SK-N-SH (cell line): ENCODE data around the gene RPAP3. TPM values are rescaled to one million over a fixed set of nuclear protein-coding genes. Genes with fewer than 3 reads are reported as not detected.

Experiments used
- CTCF ChIA-PET: fragments of 300-600, 350-600 bp; formaldehyde crosslinking; extraction: SDS; loops from one replicate; lab custom pipeline; 2021; lab: Yijun Ruan, JAX
- POLR2A ChIA-PET: fragments of 350-600 bp; sonication (Branson Sonifier 250); formaldehyde crosslinking; extraction: SDS; loops from one replicate; lab custom pipeline; 2020; ENCODE audit warnings: antibody characterized with exemption, inconsistent platforms; lab: Yijun Ruan, JAX
- DNase-seq: peaks from one replicate; pipeline ENCODE4 v3.0.0; 2012
- H2AFZ ChIP-seq: fragments of 200-600 bp; sonication (generic); 2 replicates; pipeline ENCODE4 v1.8.1; 2016; ENCODE audit warnings: antibody characterized with exemption, mild to moderate bottlenecking, low read depth
- H3F3A ChIP-seq: fragments of 200-600 bp; sonication (generic); replicated peaks from 2 replicates; pipeline ENCODE3; 2016; ENCODE audit warnings: antibody characterized with exemption, mild to moderate bottlenecking; ENCODE audit not compliant: insufficient read depth
- H3K27ac ChIP-seq, 2 experiments: fragments of 200-500 bp in 1 of 2; fragments of 200-600 bp in 1 of 2; sonication (Bioruptor generic) in 1 of 2; sonication (generic), shearing (Covaris generic) in 1 of 2; 2 replicates each; pipeline versions ENCODE4 v1.5.1 to v1.6.1; 2014 to 2016; ENCODE audit warnings: low read depth in 2 of 2, inconsistent platforms in 1 of 2, low read length in 1 of 2, mild to moderate bottlenecking in 1 of 2, mixed read lengths in 1 of 2
- H3K27me3 ChIP-seq: fragments of 200-600 bp; sonication (generic), shearing (Covaris generic); 2 replicates; pipeline ENCODE4 v1.6.1; 2016; ENCODE audit warnings: mixed run types; ENCODE audit not compliant: insufficient read depth
- H3K36me3 ChIP-seq, 2 experiments: fragments of 200-500 bp in 1 of 2; fragments of 200-600 bp in 1 of 2; sonication (Bioruptor generic) in 1 of 2; sonication (generic) in 1 of 2; replicated peaks in 1 of 2; 2 replicates each; pipeline versions ENCODE3 to v1.5.1; 2014 to 2016; ENCODE audit warnings: low read length in 1 of 2, mild to moderate bottlenecking in 1 of 2; ENCODE audit not compliant: insufficient read depth in 2 of 2, control insufficient read depth in 1 of 2
- H3K4me1 ChIP-seq, 2 experiments: fragments of 200-500 bp in 1 of 2; fragments of 200-600 bp in 1 of 2; sonication (Bioruptor generic) in 1 of 2; sonication (generic), shearing (Covaris generic) in 1 of 2; 2 replicates each; pipeline versions ENCODE4 v1.5.1 to v1.6.1; 2014 to 2016; ENCODE audit warnings: low read depth in 1 of 2, low read length in 1 of 2, mixed run types in 1 of 2; ENCODE audit not compliant: insufficient read depth in 2 of 2, control insufficient read depth in 1 of 2
- H3K4me2 ChIP-seq: fragments of 200-600 bp; sonication (generic), shearing (Covaris generic); 2 replicates; pipeline ENCODE4 v1.6.1; 2017; ENCODE audit warnings: mixed run types
- H3K4me3 ChIP-seq, 2 experiments: fragments of 200-500 bp in 1 of 2; fragments of 200-600 bp in 1 of 2; sonication (Bioruptor generic) in 1 of 2; sonication (generic), shearing (Covaris generic) in 1 of 2; 2 replicates each; pipeline versions ENCODE4 v1.5.1 to v1.8.1; 2014 to 2016; ENCODE audit warnings: low read depth in 2 of 2, inconsistent platforms in 1 of 2, low read length in 1 of 2, mild to moderate bottlenecking in 1 of 2, mixed read lengths in 1 of 2, moderate library complexity in 1 of 2
- H3K79me2 ChIP-seq: fragments of 200-600 bp; sonication (generic); 2 replicates; pipeline ENCODE4 v1.8.1; 2017; ENCODE audit warnings: mild to moderate bottlenecking; ENCODE audit not compliant: insufficient read depth
- H3K9ac ChIP-seq: fragments of 200-600 bp; sonication (generic); 2 replicates; pipeline ENCODE4 v1.6.1; 2017; ENCODE audit warnings: mixed run types
- H3K9me2 ChIP-seq: fragments of 200-600 bp; sonication (generic); 2 replicates; pipeline ENCODE4 v1.6.1; 2017; ENCODE audit warnings: mixed run types
- H3K9me3 ChIP-seq: fragments of 200-600 bp; sonication (generic); 2 replicates; pipeline ENCODE4 v1.6.1; 2017; ENCODE audit warnings: mixed run types, mild to moderate bottlenecking, moderate library complexity
- H4K20me1 ChIP-seq: fragments of 200-600 bp; sonication (generic); 2 replicates; pipeline ENCODE4 v1.6.1; 2017; ENCODE audit warnings: mild to moderate bottlenecking, mixed run types; ENCODE audit not compliant: insufficient read depth
- ELF1 ChIP-seq: IDR thresholded peaks from 2 replicates; pipeline ENCODE4 v1.4.0; 2012
- EP300 ChIP-seq, 2 experiments: IDR thresholded peaks; 2 replicates each; pipeline versions ENCODE4 v1.4.0 to v1.6.1; 2012; ENCODE audit warnings: borderline replicate concordance in 1 of 2, low read depth in 1 of 2, low read length in 1 of 2
- EZH2phosphoT487 ChIP-seq: fragments of 200-600 bp; sonication (generic); IDR thresholded peaks from 2 replicates; pipeline ENCODE4 v1.6.1; 2017; ENCODE audit warnings: low read depth, mixed run types, mild to moderate bottlenecking, antibody characterized with exemption, moderate library complexity, borderline replicate concordance
- GABPA ChIP-seq: IDR thresholded peaks from 2 replicates; pipeline ENCODE4 v1.4.0; 2012; ENCODE audit warnings: low read depth, mild to moderate bottlenecking
- GATA2 ChIP-seq: sonication (generic); formaldehyde crosslinking; IDR thresholded peaks from 2 replicates; pipeline ENCODE4 v1.5.0; 2020; ENCODE audit warnings: mild to moderate bottlenecking, missing genetic modification reagents
- JUND ChIP-seq: IDR thresholded peaks from 2 replicates; pipeline ENCODE4 v1.4.0; 2012
- MEF2A ChIP-seq: IDR thresholded peaks from 2 replicates; pipeline ENCODE4 v1.4.0; 2012; ENCODE audit warnings: low read depth, borderline replicate concordance
- NFIC ChIP-seq: IDR thresholded peaks from 2 replicates; pipeline ENCODE4 v1.4.0; 2012; ENCODE audit warnings: borderline replicate concordance
- NRF1 ChIP-seq: IDR thresholded peaks from 2 replicates; pipeline ENCODE4 v1.6.1; 2012; ENCODE audit warnings: low read depth, mild to moderate bottlenecking, low read length
- RCOR1 ChIP-seq: fragments of 150-350 bp; IDR thresholded peaks from 2 replicates; pipeline ENCODE4 v1.6.1; 2017; ENCODE audit warnings: antibody characterized with exemption, low read length
- RFX5 ChIP-seq: IDR thresholded peaks from 2 replicates; pipeline ENCODE4 v1.6.1; 2012; ENCODE audit warnings: mild to moderate bottlenecking, improper control_type of control experiment, low read length
- SIN3A ChIP-seq: IDR thresholded peaks from 2 replicates; pipeline ENCODE4 v1.6.1; 2012; ENCODE audit warnings: low read depth, mild to moderate bottlenecking, low read length, moderate library complexity, borderline replicate concordance
- SMC3 ChIP-seq: IDR thresholded peaks from 2 replicates; pipeline ENCODE4 v1.6.1; 2012; ENCODE audit warnings: low read depth, low read length, improper control_type of control experiment
- TAF1 ChIP-seq: IDR thresholded peaks from 2 replicates; pipeline ENCODE4 v1.6.1; 2012; ENCODE audit warnings: low read depth, mild to moderate bottlenecking, low read length, moderate library complexity, borderline replicate concordance
- TEAD4 ChIP-seq: IDR thresholded peaks from 2 replicates; pipeline ENCODE4 v1.4.0; 2012; ENCODE audit warnings: mild to moderate bottlenecking, borderline replicate concordance; ENCODE audit not compliant: insufficient read depth
- YY1 ChIP-seq: IDR thresholded peaks from 2 replicates; pipeline ENCODE4 v1.4.0; 2012; ENCODE audit warnings: low read depth, mild to moderate bottlenecking
- WGBS: methylation state at CpG from one replicate; pipeline ENCODE4 v1.1.6; 2017; ENCODE audit warnings: low lambda C conversion rate; 5-methylcytosine and 5-hydroxymethylcytosine counted together
- polyA plus RNA-seq, 3 experiments: library from polyadenylated mRNA; depleted of rRNA; stranded (reverse); fragments of >200 nt; gene quantifications; 2 replicates each; pipeline ENCODE4 v1.2.3, GENCODE V29; 2012
- TF ChIP-seq, protein P1 (sequence below): IDR thresholded peaks from 2 replicates; pipeline ENCODE4 v1.4.0; 2012; ENCODE audit warnings: low read depth, borderline replicate concordance
- TF ChIP-seq, protein P2 (sequence below): IDR thresholded peaks from 2 replicates; pipeline ENCODE4; 2012
- TF ChIP-seq, protein P3 (sequence below): IDR thresholded peaks from 2 replicates; pipeline ENCODE4 v1.4.0; 2012; ENCODE audit warnings: low read depth
- TF ChIP-seq, protein P4 (sequence below): fragments of 200-600 bp; sonication (generic); IDR thresholded peaks from 2 replicates; pipeline ENCODE4 v1.6.1; 2017; ENCODE audit warnings: antibody characterized with exemption, mild to moderate bottlenecking, moderate library complexity
- TF ChIP-seq, protein P5 (sequence below): fragments of 150-350 bp; IDR thresholded peaks from 2 replicates; pipeline ENCODE4 v1.6.1; 2017; ENCODE audit warnings: antibody characterized with exemption, low read length, low read depth, borderline replicate concordance

The RPAP3 gene
- polyA plus RNA-seq, 1 of the 3 experiments (the other 2 are of a cell fraction) = 6.7 TPM

DNA sequence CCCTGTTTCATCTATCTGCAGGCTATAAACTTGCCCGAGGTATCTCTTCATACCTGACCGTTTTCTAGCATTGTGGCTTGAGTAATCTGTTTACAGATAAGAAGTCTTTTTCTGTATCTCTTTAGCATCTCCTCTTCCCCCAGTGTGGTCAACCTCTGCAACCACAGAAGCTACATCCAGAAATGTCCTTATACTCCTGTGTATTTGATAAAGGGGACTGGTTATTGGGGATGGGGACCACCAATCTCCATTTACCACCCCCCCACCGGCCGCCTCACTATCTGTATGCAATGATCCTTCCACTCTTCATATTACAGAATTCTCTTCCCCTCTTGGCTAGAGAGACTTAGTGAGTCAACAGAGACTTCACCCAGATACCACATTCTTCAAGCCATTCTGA lies 3.4 kb upstream of the RPAP3 start:
- Histone ChIP-seq H3K9ac (no peak overlapping the region), H3F3A (no peaks in the 10 kb centered on the region), H4K20me1 (no peaks in the 10 kb centered on the region), H3K9me2 (no peaks in the 10 kb centered on the region), H3K27me3 (no peaks in the 10 kb centered on the region), H3K27ac (no peak overlapping the region), H3K4me2 (no peak overlapping the region), H3K4me3 (no peak overlapping the region), H3K36me3 (no peaks in the 10 kb centered on the region), H3K4me1 (peaks cover 0 to 5% of the 10 kb centered on the region in 2 experiments; a peak in 2 of 4 replicates), H3K9me3 (no peaks in the 10 kb centered on the region), H2AFZ (no peak overlapping the region), H3K79me2 (peaks cover 15% of the 10 kb centered on the region)
- WGBS = 81% methylated on average over 4 of the region's 4 CpGs
- no peak for TF ChIP-seq GATA2 (CRISPR knock-in tag)
- ChIA-PET POLR2A (no interaction called here), CTCF (interaction anchor here (1.2 to 43.0 kb wide), 4 partner anchors 53 to 127 kb away, joined by 3 to 1294 read pairs (median 195); partner anchors contain the start of gene SLC48A1)
- DNase-seq = no peak

DNA sequence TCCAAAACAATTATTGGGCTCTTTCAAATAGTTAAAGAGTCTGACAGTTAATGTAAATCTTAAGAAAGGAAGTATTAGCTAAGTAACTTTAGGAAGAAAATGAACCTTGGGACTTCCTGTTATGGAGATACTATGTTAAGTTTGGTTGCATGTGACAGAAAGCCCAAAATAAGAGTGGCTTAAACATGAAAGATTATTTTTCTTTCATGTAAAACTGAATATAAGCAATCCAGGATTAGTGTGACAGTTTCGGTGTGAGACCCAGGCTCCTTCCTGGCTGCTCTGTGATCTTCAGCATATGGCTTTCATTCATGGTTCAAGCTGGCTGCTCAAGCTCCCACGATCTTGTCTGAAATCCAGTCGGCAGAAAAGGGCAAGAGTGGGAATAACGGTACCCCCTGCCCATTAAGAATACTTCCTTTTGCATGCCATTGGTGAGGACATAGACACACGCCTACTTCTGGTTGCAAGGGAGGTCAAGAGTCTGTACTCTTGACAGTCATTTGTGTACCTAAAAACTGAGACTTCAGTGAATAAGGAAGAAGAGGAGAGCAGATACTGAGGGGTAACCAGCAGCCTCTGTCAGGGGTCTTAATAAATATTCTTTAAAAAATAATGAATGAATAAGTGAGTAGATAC lies 2.2 kb upstream of the RPAP3 start:
- no peak overlapping the region for H2AFZ ChIP-seq
- H3K27me3 ChIP-seq = no peaks in the 10 kb centered on the region
- no peak overlapping the region for H3K9ac ChIP-seq
- ChIA-PET POLR2A (no interaction called here), CTCF (interaction anchor here (1.1 to 43.0 kb wide), 4 partner anchors 8 to 129 kb away, joined by 3 to 1294 read pairs (median 212); partner anchors contain the start of gene SLC48A1)
- H3K36me3 ChIP-seq = no peaks in the 10 kb centered on the region
- no peaks in the 10 kb centered on the region for H3F3A ChIP-seq
- H3K9me2 ChIP-seq = no peaks in the 10 kb centered on the region
- no peak overlapping the region for H3K4me2 ChIP-seq
- no peaks in the 10 kb centered on the region for H4K20me1 ChIP-seq
- H3K27ac ChIP-seq = no peak overlapping the region
- WGBS = 60% methylated on average over 5 of the region's 5 CpGs
- TF ChIP-seq ELF1 (no peak), SIN3A (no peak), NFIC (no peak), JUND (no peak), EZH2phosphoT487 (no peak), YY1 (no peak), TAF1 (no peak), SMC3 (no peak), GABPA (no peak), MEF2A (no peak), RFX5 (no peak), EP300 (IDR thresholded peaks at IDR 0.05; ENCODE audit: borderline replicate concordance in 1 of 2, low read depth in 1 of 2, low read length in 1 of 2) (no peak), TEAD4 (no peak), RCOR1 (no peak), NRF1 (no peak)
- TF ChIP-seq, protein P1, sequence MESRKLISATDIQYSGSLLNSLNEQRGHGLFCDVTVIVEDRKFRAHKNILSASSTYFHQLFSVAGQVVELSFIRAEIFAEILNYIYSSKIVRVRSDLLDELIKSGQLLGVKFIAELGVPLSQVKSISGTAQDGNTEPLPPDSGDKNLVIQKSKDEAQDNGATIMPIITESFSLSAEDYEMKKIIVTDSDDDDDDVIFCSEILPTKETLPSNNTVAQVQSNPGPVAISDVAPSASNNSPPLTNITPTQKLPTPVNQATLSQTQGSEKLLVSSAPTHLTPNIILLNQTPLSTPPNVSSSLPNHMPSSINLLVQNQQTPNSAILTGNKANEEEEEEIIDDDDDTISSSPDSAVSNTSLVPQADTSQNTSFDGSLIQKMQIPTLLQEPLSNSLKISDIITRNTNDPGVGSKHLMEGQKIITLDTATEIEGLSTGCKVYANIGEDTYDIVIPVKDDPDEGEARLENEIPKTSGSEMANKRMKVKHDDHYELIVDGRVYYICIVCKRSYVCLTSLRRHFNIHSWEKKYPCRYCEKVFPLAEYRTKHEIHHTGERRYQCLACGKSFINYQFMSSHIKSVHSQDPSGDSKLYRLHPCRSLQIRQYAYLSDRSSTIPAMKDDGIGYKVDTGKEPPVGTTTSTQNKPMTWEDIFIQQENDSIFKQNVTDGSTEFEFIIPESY = no peak
- TF ChIP-seq, protein P2, sequence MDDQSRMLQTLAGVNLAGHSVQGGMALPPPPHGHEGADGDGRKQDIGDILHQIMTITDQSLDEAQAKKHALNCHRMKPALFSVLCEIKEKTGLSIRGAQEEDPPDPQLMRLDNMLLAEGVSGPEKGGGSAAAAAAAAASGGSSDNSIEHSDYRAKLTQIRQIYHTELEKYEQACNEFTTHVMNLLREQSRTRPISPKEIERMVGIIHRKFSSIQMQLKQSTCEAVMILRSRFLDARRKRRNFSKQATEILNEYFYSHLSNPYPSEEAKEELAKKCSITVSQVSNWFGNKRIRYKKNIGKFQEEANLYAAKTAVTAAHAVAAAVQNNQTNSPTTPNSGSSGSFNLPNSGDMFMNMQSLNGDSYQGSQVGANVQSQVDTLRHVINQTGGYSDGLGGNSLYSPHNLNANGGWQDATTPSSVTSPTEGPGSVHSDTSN = no peak
- TF ChIP-seq, protein P3, sequence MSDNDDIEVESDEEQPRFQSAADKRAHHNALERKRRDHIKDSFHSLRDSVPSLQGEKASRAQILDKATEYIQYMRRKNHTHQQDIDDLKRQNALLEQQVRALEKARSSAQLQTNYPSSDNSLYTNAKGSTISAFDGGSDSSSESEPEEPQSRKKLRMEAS = no peak
- TF ChIP-seq, protein P4, sequence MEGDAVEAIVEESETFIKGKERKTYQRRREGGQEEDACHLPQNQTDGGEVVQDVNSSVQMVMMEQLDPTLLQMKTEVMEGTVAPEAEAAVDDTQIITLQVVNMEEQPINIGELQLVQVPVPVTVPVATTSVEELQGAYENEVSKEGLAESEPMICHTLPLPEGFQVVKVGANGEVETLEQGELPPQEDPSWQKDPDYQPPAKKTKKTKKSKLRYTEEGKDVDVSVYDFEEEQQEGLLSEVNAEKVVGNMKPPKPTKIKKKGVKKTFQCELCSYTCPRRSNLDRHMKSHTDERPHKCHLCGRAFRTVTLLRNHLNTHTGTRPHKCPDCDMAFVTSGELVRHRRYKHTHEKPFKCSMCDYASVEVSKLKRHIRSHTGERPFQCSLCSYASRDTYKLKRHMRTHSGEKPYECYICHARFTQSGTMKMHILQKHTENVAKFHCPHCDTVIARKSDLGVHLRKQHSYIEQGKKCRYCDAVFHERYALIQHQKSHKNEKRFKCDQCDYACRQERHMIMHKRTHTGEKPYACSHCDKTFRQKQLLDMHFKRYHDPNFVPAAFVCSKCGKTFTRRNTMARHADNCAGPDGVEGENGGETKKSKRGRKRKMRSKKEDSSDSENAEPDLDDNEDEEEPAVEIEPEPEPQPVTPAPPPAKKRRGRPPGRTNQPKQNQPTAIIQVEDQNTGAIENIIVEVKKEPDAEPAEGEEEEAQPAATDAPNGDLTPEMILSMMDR = no peak
- TF ChIP-seq, protein P5, sequence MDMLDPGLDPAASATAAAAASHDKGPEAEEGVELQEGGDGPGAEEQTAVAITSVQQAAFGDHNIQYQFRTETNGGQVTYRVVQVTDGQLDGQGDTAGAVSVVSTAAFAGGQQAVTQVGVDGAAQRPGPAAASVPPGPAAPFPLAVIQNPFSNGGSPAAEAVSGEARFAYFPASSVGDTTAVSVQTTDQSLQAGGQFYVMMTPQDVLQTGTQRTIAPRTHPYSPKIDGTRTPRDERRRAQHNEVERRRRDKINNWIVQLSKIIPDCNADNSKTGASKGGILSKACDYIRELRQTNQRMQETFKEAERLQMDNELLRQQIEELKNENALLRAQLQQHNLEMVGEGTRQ = no peak
- DNase-seq = no peak
- no peak overlapping the region for H3K4me3 ChIP-seq
- H3K4me1 ChIP-seq = peaks cover 0 to 5% of the 10 kb centered on the region in 2 experiments; a peak in 2 of 4 replicates
- H3K79me2 ChIP-seq = peaks cover 27% of the 10 kb centered on the region
- no peaks in the 10 kb centered on the region for H3K9me3 ChIP-seq
